Type B pancreatic cell (in vitro differentiated cells): ENCODE results near the gene UBE3B. TPM values are rescaled to one million over a fixed set of nuclear protein-coding genes. Genes with fewer than 3 reads are reported as not detected.

ENCODE experiments used
- DNase-seq: peaks from one replicate; pipeline ENCODE4 v3.0.0; 2021; ENCODE audit warnings: mixed read lengths; ENCODE audit not compliant: unreplicated experiment; ENCODE audit errors: extremely low spot score
- H3K27ac Mint-ChIP-seq: 2 replicates; pipeline ENCODE4 v1.8.0; 2021; ENCODE audit warnings: mild to moderate bottlenecking, mixed read lengths
- H3K27me3 Mint-ChIP-seq: 2 replicates; pipeline ENCODE4 v1.8.0; 2021; ENCODE audit warnings: mixed read lengths
- H3K36me3 Mint-ChIP-seq: 2 replicates; pipeline ENCODE4 v1.8.0; 2021; ENCODE audit warnings: mixed read lengths
- H3K4me1 Mint-ChIP-seq: one replicate; pipeline ENCODE4 v1.8.0; 2021; ENCODE audit warnings: mixed read lengths; ENCODE audit not compliant: unreplicated experiment
- H3K4me3 Mint-ChIP-seq: 2 replicates; pipeline ENCODE4 v1.8.0; 2021; ENCODE audit warnings: mild to moderate bottlenecking, mixed read lengths
- H3K9me3 Mint-ChIP-seq: 2 replicates; pipeline ENCODE4 v1.8.0; 2021; ENCODE audit warnings: mixed read lengths
- CTCF ChIP-seq: fragments of 200-600 bp; sonication (generic); conservative IDR thresholded peaks from 2 replicates; pipeline ENCODE4 v1.5.0; 2021; ENCODE audit warnings: antibody characterized with exemption, mild to moderate bottlenecking
- total RNA-seq: library from RNA; stranded (reverse); gene quantifications from 2 replicates; pipeline ENCODE4 v1.2.1, GENCODE V29; 2021; ENCODE audit warnings: low replicate concordance

Gene UBE3B
- total RNA-seq, 1 donor from 2014 or later = 41.3 TPM

- H3K4me1 Mint-ChIP-seq = peaks cover 37% of the 10 kb centered on the region
- peak overlapping the region; percentile 95 for H3K4me3 Mint-ChIP-seq
- H3K27ac Mint-ChIP-seq = peak overlapping the region; percentile 99
These were observed 505 bp downstream of the UBE3B start for GRCh38 chr12:109477963-109478315.

GRCh38 chr12:109479761-109480160 is 2.3 kb downstream of the UBE3B start:
- no peak overlapping the region for H3K4me3 Mint-ChIP-seq
- H3K36me3 Mint-ChIP-seq = no peaks in the 10 kb centered on the region
- H3K4me1 Mint-ChIP-seq = peaks cover 32% of the 10 kb centered on the region
- no peak overlapping the region for H3K27ac Mint-ChIP-seq
- no peaks in the 10 kb centered on the region for H3K9me3 Mint-ChIP-seq
- no peak for TF ChIP-seq CTCF
- H3K27me3 Mint-ChIP-seq = no peaks in the 10 kb centered on the region
- DNase-seq = no peak

More at GRCh38 chr12:109477963-109478315, 505 bp downstream of the UBE3B start:
- Mint-ChIP-seq H3K9me3 (no peaks in the 10 kb centered on the region), H3K36me3 (no peaks in the 10 kb centered on the region), H3K27me3 (no peaks in the 10 kb centered on the region)
- no peak for DNase-seq
- TF ChIP-seq CTCF = no peak

- no peak for DNase-seq
- no peak overlapping the region for H3K27ac Mint-ChIP-seq
- no peak overlapping the region for H3K4me3 Mint-ChIP-seq
- no peak for TF ChIP-seq CTCF
- peaks cover 4% of the 10 kb centered on the region for H3K36me3 Mint-ChIP-seq
- peaks cover 31% of the 10 kb centered on the region for H3K4me1 Mint-ChIP-seq
- H3K27me3 Mint-ChIP-seq = no peaks in the 10 kb centered on the region
- no peaks in the 10 kb centered on the region for H3K9me3 Mint-ChIP-seq
These were observed 2.9 kb downstream of the UBE3B start for GRCh38 chr12:109480356-109480755.

- Mint-ChIP-seq H3K27me3 (no peaks in the 10 kb centered on the region), H3K27ac (no peak overlapping the region), H3K9me3 (no peaks in the 10 kb centered on the region), H3K4me3 (no peak overlapping the region), H3K4me1 (peaks cover 16% of the 10 kb centered on the region), H3K36me3 (peaks cover 4% of the 10 kb centered on the region)
- DNase-seq = no peak
- TF ChIP-seq CTCF = no peak
These were observed 4.4 kb downstream of the UBE3B start for GRCh38 chr12:109481863-109482262.

GRCh38 chr12:109482491-109482890 is 5.1 kb downstream of the UBE3B start:
- no peak for DNase-seq
- Mint-ChIP-seq H3K27ac (no peak overlapping the region), H3K9me3 (no peaks in the 10 kb centered on the region), H3K27me3 (no peaks in the 10 kb centered on the region), H3K4me1 (peaks cover 12% of the 10 kb centered on the region), H3K36me3 (peaks cover 4% of the 10 kb centered on the region), H3K4me3 (no peak overlapping the region)
- TF ChIP-seq CTCF = no peak

- H3K4me3 Mint-ChIP-seq = no peak overlapping the region
- no peaks in the 10 kb centered on the region for H3K9me3 Mint-ChIP-seq
- H3K4me1 Mint-ChIP-seq = peaks cover 12% of the 10 kb centered on the region
- no peak overlapping the region for H3K27ac Mint-ChIP-seq
- no peak for TF ChIP-seq CTCF
- DNase-seq = no peak
- H3K27me3 Mint-ChIP-seq = no peaks in the 10 kb centered on the region
- peaks cover 4% of the 10 kb centered on the region for H3K36me3 Mint-ChIP-seq
These were observed 5.5 kb downstream of the UBE3B start for GRCh38 chr12:109482894-109483293.
